Adrenal gland (tissue), 12 donors: ENCODE results near the gene SPEG. TPM values are rescaled to one million over a fixed set of nuclear protein-coding genes. Genes with fewer than 3 reads are reported as not detected.

ENCODE experiments used
- DNase-seq, 7 donors: peaks; one replicate each; pipeline ENCODE4 v3.0.0-alpha.2; 2019 to 2020
- H3K27ac ChIP-seq, 5 donors: fragments of 200-600 bp; sonication (generic) in 4 of 5; 1 replicate in 3 of 5; 2 replicates in 2 of 5; pipeline versions ENCODE4 v1.5.1 to v1.8.0; 2016 to 2020; ENCODE audit warnings: mild to moderate bottlenecking in 1 of 5
- H3K27me3 ChIP-seq: fragments of 200-600 bp; 2 replicates; pipeline ENCODE4 v1.8.0; 2021
- H3K36me3 ChIP-seq, 2 donors: fragments of 200-600 bp; replicated peaks in 1 of 2; 1 replicate in 1 of 2; 2 replicates in 1 of 2; pipeline versions ENCODE4 v1.5.1 to v1.8.0; 2018 to 2022
- H3K4me1 ChIP-seq, 2 donors: fragments of 200-600 bp; replicated peaks in 1 of 2; 1 replicate in 1 of 2; 2 replicates in 1 of 2; pipeline versions ENCODE4 v1.5.1 to v1.8.0; 2018 to 2021
- H3K4me3 ChIP-seq, 4 donors: fragments of 200-600 bp; sonication (generic) in 3 of 4; one replicate each; pipeline ENCODE4 v1.5.1; 2016 to 2018
- H3K9me3 ChIP-seq, 3 donors: fragments of 200-600 bp; sonication (generic) in 1 of 3; replicated peaks in 1 of 3; 1 replicate in 2 of 3; 2 replicates in 1 of 3; pipeline versions ENCODE4 v1.5.1 to v1.8.0; 2016 to 2021
- POLR2A ChIP-seq, 2 donors: fragments of 450-650 bp; IDR thresholded peaks; one replicate each; pipeline ENCODE4 v1.6.1; 2017; ENCODE audit warnings: antibody characterized with exemption in 2 of 2, mild to moderate bottlenecking in 2 of 2, moderate library complexity in 1 of 2
- WGBS, 4 donors: extraction: QIAGEN DNeasy Blood & Tissue Kit in 2 of 4; methylation state at CpG; one replicate each; pipeline versions ENCODE4 v1.1.5 to v1.1.7; 2013 to 2017; 5-methylcytosine and 5-hydroxymethylcytosine counted together
- intact Hi-C, 2 donors: fragments of 100-400 bp; cut with DNase I; formaldehyde crosslinking; loops; one replicate each; pipeline versions ENCODE4 v1.14.1 to v1.15.0; 2022 to 2023
- polyA plus RNA-seq, 3 donors: library from polyadenylated mRNA; stranded (reverse); fragments of 200-250 nt in 2 of 3; fragments of 350-450 nt in 1 of 3; fragmentation: Illumina TruSeq in 1 of 3; extraction: RNeasy Lipid Tissue Mini Kit (QIAGEN cat#74804) in 1 of 3; gene quantifications; one replicate each; pipeline ENCODE4 v1.2.3, GENCODE V29; 2013 to 2014
- total RNA-seq, 9 donors: library from RNA; depleted of rRNA in 4 of 9; stranded (reverse); fragments of >200 nt in 4 of 9; fragments of 120-200 nt in 1 of 9; fragmentation: NEBNext Ultra II Directional in 1 of 9; extraction: Animal tissue kit (Norgen Biotek cat#: 25700) in 1 of 9; gene quantifications; one replicate each; pipeline versions ENCODE4 v1.1.0 to v1.2.4, GENCODE V29; 2013 to 2023
- TF ChIP-seq, protein P1 (sequence below), 6 experiments: fragments of 450-650 bp in 4 of 6; fragments of 200-600 bp in 2 of 6; sonication (generic) in 1 of 6; IDR thresholded peaks; 1 replicate in 5 of 6; 2 replicates in 1 of 6; pipeline versions ENCODE4 v1.5.1 to v1.8.0; 2016 to 2021; ENCODE audit warnings: antibody characterized with exemption in 6 of 6, mild to moderate bottlenecking in 2 of 6, moderate library complexity in 1 of 6
- donor health status: healthy with polysubstance abuse.
- donor health status: Bipolar disorder and iron deficiency.
- donor health status: DM: yes; HTN: yes; CAD: no.
- donor health status: DM: no; HTN: no; CAD: no.
- donor health status: DM: no; HTN: no; CAD: no.
- donor health status: DM: yes; HTN: yes; CAD: no.

Gene SPEG
- total and polyA plus RNA-seq, 12 donors = 0.66 to 178 (median 5.5) TPM

GRCh38 chr2:219537657-219538488 is 103.2 kb downstream of the SPEG start:
- intact Hi-C loops = loop anchor here in 1 of 2 donors (5.0 kb wide), 1 partner anchor 76 kb away; no protein-coding TSS in a partner anchor
- Histone ChIP-seq H3K36me3 (peaks cover 0 to 25% of the 10 kb centered on the region in 2 donors), H3K4me1 (peaks cover 8 to 16% of the 10 kb centered on the region in 2 donors), H3K27ac (no peak overlapping the region), H3K27me3 (no peaks in the 10 kb centered on the region), H3K9me3 (no peaks in the 10 kb centered on the region), H3K4me3 (no peak overlapping the region)
- WGBS, 4 donors = 60 to 64% (median 63%) methylated on average over 5 to 14 of the region's 15 CpGs
- TF ChIP-seq, protein P1, sequence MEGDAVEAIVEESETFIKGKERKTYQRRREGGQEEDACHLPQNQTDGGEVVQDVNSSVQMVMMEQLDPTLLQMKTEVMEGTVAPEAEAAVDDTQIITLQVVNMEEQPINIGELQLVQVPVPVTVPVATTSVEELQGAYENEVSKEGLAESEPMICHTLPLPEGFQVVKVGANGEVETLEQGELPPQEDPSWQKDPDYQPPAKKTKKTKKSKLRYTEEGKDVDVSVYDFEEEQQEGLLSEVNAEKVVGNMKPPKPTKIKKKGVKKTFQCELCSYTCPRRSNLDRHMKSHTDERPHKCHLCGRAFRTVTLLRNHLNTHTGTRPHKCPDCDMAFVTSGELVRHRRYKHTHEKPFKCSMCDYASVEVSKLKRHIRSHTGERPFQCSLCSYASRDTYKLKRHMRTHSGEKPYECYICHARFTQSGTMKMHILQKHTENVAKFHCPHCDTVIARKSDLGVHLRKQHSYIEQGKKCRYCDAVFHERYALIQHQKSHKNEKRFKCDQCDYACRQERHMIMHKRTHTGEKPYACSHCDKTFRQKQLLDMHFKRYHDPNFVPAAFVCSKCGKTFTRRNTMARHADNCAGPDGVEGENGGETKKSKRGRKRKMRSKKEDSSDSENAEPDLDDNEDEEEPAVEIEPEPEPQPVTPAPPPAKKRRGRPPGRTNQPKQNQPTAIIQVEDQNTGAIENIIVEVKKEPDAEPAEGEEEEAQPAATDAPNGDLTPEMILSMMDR (IDR thresholded peaks at IDR 0.05) = no peak
- no peak for TF ChIP-seq POLR2A (IDR thresholded peaks at IDR 0.05)
- DNase-seq = no peak

DNA sequence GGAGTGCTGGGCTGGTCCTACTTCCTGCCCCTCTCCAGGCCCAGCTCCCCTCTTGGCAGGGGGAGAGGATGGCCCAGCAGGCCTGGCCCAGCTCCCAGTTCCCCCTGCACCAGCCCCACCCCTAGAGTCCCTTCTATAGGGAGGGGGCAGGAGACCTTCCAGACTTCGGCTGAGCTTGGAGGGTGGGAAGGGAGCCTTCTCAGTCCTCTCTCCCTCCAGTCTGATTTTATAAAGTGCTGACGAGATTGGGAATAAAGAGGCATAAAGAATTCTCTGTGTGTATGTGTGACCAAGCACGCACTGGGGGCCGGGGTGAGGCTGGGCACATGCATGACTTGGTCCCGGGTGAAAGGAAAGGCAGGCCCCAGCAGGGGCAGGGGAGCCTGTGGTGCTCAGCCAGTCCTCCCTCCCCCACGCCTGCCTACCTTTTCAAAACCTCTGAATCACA is 103.9 kb downstream of the SPEG start:
- Histone ChIP-seq H3K4me1 (peaks cover 10 to 17% of the 10 kb centered on the region in 2 donors), H3K27ac (no peak overlapping the region), H3K27me3 (no peaks in the 10 kb centered on the region), H3K4me3 (no peak overlapping the region), H3K36me3 (peaks cover 0 to 25% of the 10 kb centered on the region in 2 donors), H3K9me3 (no peaks in the 10 kb centered on the region)
- DNase-seq = no peak
- 59 to 79% (median 73%) methylated on average over 5 to 6 of the region's 6 CpGs for WGBS, 4 donors
- intact Hi-C loops = loop anchor here in 1 of 2 donors (5.0 kb wide), 1 partner anchor 76 kb away; no protein-coding TSS in a partner anchor
- TF ChIP-seq, protein P1 (IDR thresholded peaks at IDR 0.05) = no peak

DNA sequence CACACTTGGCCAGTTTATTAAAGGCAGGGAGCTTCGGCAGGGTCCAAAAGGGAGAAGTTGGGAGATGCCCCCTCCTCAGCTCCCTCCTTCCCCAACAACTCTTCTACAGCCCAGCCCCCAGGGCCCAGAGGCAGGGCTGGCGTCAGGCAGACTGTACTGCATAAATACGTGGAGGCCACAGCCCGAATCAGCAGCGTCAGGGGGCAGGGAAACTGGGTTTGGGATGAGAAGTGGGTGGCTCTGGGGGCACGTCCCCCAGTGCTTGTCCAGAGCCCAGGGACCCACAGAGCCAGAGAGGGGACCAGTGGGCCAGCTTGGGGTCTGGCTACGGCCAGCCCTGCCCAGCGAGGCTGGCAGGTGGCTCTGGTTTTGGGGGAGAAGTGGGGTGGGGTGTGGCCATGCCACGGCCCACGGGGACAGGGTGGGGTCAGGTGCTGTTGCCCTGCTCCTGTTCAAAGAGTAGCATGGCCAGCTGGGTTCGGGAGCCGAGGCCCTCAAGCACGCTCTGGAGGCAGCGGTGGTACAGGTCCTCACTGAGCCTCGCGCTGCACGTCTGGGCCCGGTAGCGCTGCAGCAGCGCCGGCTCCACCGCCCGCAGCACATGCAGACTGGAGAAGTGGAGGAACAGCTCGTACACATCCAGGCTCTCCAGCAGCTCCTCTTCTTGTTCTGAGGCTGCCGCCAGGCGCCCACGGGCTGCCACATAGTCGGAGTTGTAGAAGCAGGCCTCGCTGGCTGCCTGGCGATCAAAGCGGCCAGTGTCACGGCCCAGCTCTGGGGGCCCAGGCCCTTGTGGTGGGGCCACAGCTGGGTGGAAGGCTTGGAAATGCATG is 104.5 kb downstream of the SPEG start:
- no peaks in the 10 kb centered on the region for H3K9me3 ChIP-seq
- no peaks in the 10 kb centered on the region for H3K27me3 ChIP-seq
- no peak overlapping the region for H3K27ac ChIP-seq
- TF ChIP-seq POLR2A (IDR thresholded peaks at IDR 0.05) = no peak
- TF ChIP-seq, protein P1 (IDR thresholded peaks at IDR 0.05) = no peak
- intact Hi-C loops = loop anchor here in 1 of 2 donors (5.0 kb wide), 1 partner anchor 77 kb away; no protein-coding TSS in a partner anchor
- DNase-seq = no peak
- peaks cover 10 to 20% of the 10 kb centered on the region in 2 donors for H3K4me1 ChIP-seq
- WGBS, 4 donors = 86 to 97% (median 89%) methylated on average over 16 to 32 of the region's 32 CpGs
- H3K36me3 ChIP-seq = peaks cover 0 to 25% of the 10 kb centered on the region in 2 donors
- H3K4me3 ChIP-seq = no peak overlapping the region
